Activated T-cell treated with anti-CD3 and anti-CD28 coated beads for 4 hours (primary cell): ENCODE measurements around the gene DARS1.

Experiments used
- DNase-seq: peaks from one replicate; pipeline ENCODE4 v3.0.0-alpha.2; 2020

Gene DARS1

GRCh38 chr2:135876066-135876711 lies 109.2 kb downstream of the DARS1 start, which contains the start of gene MCM6:
MCM6 (minus strand) TSS chr2:135876443; CDS start chr2:135876365, 78 bp downstream.
- peak; percentile 96 for DNase-seq

- peak; percentile 56 for DNase-seq
These were observed 109.8 kb downstream of the DARS1 start for GRCh38 chr2:135875491-135876065.

DNA sequence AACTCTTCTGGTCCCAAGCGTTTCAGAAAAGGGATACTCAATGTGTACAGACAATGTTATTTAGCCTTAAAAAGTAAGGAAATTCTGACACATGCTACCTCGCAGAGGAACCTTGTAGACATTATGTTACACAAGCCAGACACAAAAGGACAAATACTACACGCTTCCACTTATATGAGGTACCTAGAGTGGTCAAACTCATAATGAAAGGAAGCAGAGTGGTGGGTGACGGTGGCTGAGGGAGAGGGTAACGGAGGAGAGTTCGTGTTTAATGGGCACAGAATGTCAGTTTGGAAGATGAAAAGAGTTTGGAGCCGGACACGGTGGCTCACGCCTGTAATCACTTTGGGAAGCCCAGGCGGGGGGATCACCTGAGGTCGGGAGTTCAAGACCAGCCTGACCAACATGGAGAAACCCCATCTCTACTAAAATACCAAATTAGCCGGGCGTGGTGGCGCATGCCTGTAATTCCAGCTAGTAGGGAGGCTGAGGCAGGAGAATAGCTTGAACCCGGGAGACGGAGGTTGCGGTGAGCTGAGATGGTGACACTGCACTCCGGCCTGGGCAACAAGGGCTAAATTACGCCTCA lies 110.6 kb downstream of the DARS1 start:
- DNase-seq = no peak

DNA sequence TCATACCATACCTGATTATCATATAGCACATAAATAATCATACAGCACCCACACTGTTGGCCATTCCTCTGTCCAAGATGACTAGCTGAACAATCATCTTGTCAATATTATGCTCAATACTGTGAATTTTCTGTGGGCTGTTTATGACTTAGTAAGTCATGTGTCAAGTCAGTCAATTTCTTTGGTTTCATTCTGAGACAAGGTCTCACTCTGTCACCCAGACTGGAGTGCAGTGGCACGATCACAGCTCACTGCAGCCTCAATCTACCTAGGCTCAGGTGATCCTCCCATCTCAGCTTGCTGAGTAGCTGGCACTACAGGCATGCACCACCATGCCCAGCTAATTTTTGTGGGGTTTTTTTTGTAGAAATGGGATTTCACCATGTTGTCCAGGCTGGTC lies 114.9 kb downstream of the DARS1 start:
- no peak for DNase-seq

- no peak for DNase-seq
These were observed 122.2 kb downstream of the DARS1 start for GRCh38 chr2:135863233-135863632.

DNA sequence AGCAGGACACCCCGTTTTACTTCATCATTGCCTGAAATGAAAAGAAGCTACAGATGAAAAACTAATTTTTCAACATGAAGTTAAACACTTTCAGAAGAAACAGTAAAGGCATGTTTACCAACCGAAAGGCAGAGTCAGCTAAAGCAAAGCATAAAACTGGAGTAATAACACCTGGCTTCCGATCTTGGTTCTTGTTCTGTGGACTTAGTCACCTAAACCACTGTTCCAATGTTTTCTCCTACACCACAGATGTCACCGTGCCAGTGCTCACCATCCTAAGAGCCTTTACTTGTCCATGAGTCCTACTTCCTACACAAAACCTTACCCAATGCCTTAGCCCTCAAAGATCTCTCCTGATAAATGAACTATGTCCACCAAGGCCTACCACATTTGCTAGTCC lies 122.7 kb downstream of the DARS1 start:
- no peak for DNase-seq
